Mesendoderm (in vitro differentiated cells): ENCODE results near the gene ELANE.

Source experiments
- DNase-seq: peaks from one replicate; pipeline ENCODE4 v3.0.0; 2013
- H2AK5ac ChIP-seq: 2 replicates; pipeline ENCODE4 v1.6.1; 2013; ENCODE audit warnings: low read length, inconsistent platforms
- H2BK120ac ChIP-seq: 2 replicates; pipeline ENCODE4 v1.6.1; 2013; ENCODE audit warnings: low read depth, mild to moderate bottlenecking, low read length, moderate library complexity, mixed read lengths
- H2BK15ac ChIP-seq: replicated peaks from 2 replicates; pipeline ENCODE4 v1.6.1; 2013; ENCODE audit warnings: low read depth, mild to moderate bottlenecking, moderate library complexity
- H2BK5ac ChIP-seq: 2 replicates; pipeline ENCODE4 v1.6.1; 2013; ENCODE audit warnings: low read length, inconsistent platforms
- H3K18ac ChIP-seq: 2 replicates; pipeline ENCODE4 v1.6.1; 2013; ENCODE audit warnings: mild to moderate bottlenecking, low read length, mixed read lengths
- H3K23ac ChIP-seq: one replicate; pipeline ENCODE4 v1.6.1; 2013; ENCODE audit warnings: low read length
- H3K27ac ChIP-seq: 2 replicates; pipeline ENCODE4 v1.5.1; 2013; ENCODE audit warnings: low read depth, mild to moderate bottlenecking, inconsistent platforms, low read length, moderate library complexity
- H3K27me3 ChIP-seq: 2 replicates; pipeline ENCODE4 v1.6.1; 2013; ENCODE audit warnings: low read length, control low read depth, mild to moderate bottlenecking, inconsistent platforms; ENCODE audit not compliant: insufficient read depth, poor library complexity
- H3K36me3 ChIP-seq: 2 replicates; pipeline ENCODE4 v1.6.1; 2013; ENCODE audit warnings: low read length, inconsistent platforms; ENCODE audit not compliant: control insufficient read depth, insufficient read depth
- H3K4ac ChIP-seq: one replicate; pipeline ENCODE4 v1.6.1; 2013; ENCODE audit warnings: low read depth, mild to moderate bottlenecking, low read length, moderate library complexity
- H3K4me1 ChIP-seq: 2 replicates; pipeline ENCODE4 v1.6.1; 2013; ENCODE audit warnings: low read depth, low read length, inconsistent platforms; ENCODE audit not compliant: control insufficient read depth
- H3K4me2 ChIP-seq: 2 replicates; pipeline ENCODE4 v1.6.1; 2013; ENCODE audit warnings: low read length
- H3K4me3 ChIP-seq: 2 replicates; pipeline ENCODE4 v1.5.1; 2013; ENCODE audit warnings: mild to moderate bottlenecking, low read length
- H3K56ac ChIP-seq: one replicate; pipeline ENCODE4 v1.6.1; 2013; ENCODE audit warnings: low read length
- H3K79me1 ChIP-seq: 2 replicates; pipeline ENCODE4 v1.6.1; 2013; ENCODE audit warnings: low read length, inconsistent platforms
- H3K79me2 ChIP-seq: 2 replicates; pipeline ENCODE4 v1.6.1; 2013; ENCODE audit warnings: mild to moderate bottlenecking, low read length; ENCODE audit not compliant: control insufficient read depth, insufficient read depth
- H3K9ac ChIP-seq: 2 replicates; pipeline ENCODE4 v1.6.1; 2013; ENCODE audit warnings: low read length, inconsistent platforms
- H4K5ac ChIP-seq: one replicate; pipeline ENCODE4 v1.6.1; 2013; ENCODE audit warnings: low read length
- H4K8ac ChIP-seq: one replicate; pipeline ENCODE4 v1.6.1; 2013; ENCODE audit warnings: low read depth, mild to moderate bottlenecking, control low read depth, low read length, moderate library complexity
- WGBS: extraction: QIAGEN DNeasy Blood & Tissue Kit; methylation state at CpG from one replicate; pipeline ENCODE4 v1.1.7; 2013; ENCODE audit warnings: low lambda C conversion rate, missing lambda C conversion rate; ENCODE audit not compliant: insufficient coverage; ENCODE audit errors: extremely low coverage; 5-methylcytosine and 5-hydroxymethylcytosine counted together

ELANE gene

GRCh38 chr19:825897-826644 lies 26.0 kb upstream of the ELANE start:
- WGBS = no CpG with 5 or more reads among the region's 19 CpGs
- Histone ChIP-seq H3K79me2 (no peaks in the 10 kb centered on the region), H3K4me2 (no peak overlapping the region), H3K27me3 (no peaks in the 10 kb centered on the region), H3K4me3 (no peak overlapping the region), H3K4me1 (no peaks in the 10 kb centered on the region), H3K9ac (no peak overlapping the region), H2BK120ac (no peak overlapping the region), H2BK15ac (no peak overlapping the region), H3K56ac (no peak overlapping the region), H4K5ac (no peak overlapping the region), H4K8ac (no peak overlapping the region), H3K4ac (no peak overlapping the region), H3K23ac (no peak overlapping the region), H3K18ac (no peak overlapping the region), H3K27ac (no peak overlapping the region), H2AK5ac (no peak overlapping the region), H2BK5ac (no peak overlapping the region), H3K36me3 (no peaks in the 10 kb centered on the region), H3K79me1 (no peaks in the 10 kb centered on the region)
- DNase-seq = no peak

- no peak for DNase-seq
- H3K36me3 ChIP-seq = no peaks in the 10 kb centered on the region
- no peak overlapping the region for H3K23ac ChIP-seq
- H3K79me1 ChIP-seq = no peaks in the 10 kb centered on the region
- no peak overlapping the region for H4K5ac ChIP-seq
- no peaks in the 10 kb centered on the region for H3K79me2 ChIP-seq
- no peak overlapping the region for H3K4me3 ChIP-seq
- H3K4ac ChIP-seq = no peak overlapping the region
- no CpG with 5 or more reads among the region's 11 CpGs for WGBS
- H2BK15ac ChIP-seq = no peak overlapping the region
- H3K27me3 ChIP-seq = no peaks in the 10 kb centered on the region
- no peak overlapping the region for H4K8ac ChIP-seq
- H3K4me2 ChIP-seq = no peak overlapping the region
- no peak overlapping the region for H3K9ac ChIP-seq
- H2AK5ac ChIP-seq = no peak overlapping the region
- H3K27ac ChIP-seq = no peak overlapping the region
- H2BK120ac ChIP-seq = no peak overlapping the region
- H3K18ac ChIP-seq = no peak overlapping the region
- H3K56ac ChIP-seq = no peak overlapping the region
- H2BK5ac ChIP-seq = no peak overlapping the region
- no peaks in the 10 kb centered on the region for H3K4me1 ChIP-seq
Measured at GRCh38 chr19:827314-827709, 24.8 kb upstream of the ELANE start.

GRCh38 chr19:827710-828321 lies 24.3 kb upstream of the ELANE start, which contains the start of gene AZU1:
Gene AZU1 (plus strand): TSS chr19:827837. CDS start chr19:827847, 10 bp downstream.
- DNase-seq = no peak
- Histone ChIP-seq H3K36me3 (no peaks in the 10 kb centered on the region), H4K5ac (no peak within 1 kb of the TSS), H3K4ac (no peak within 1 kb of the TSS), H3K23ac (no peak within 1 kb of the TSS), H2AK5ac (no peak within 1 kb of the TSS), H3K9ac (no peak within 1 kb of the TSS), H3K4me3 (no peak within 1 kb of the TSS), H4K8ac (no peak within 1 kb of the TSS), H2BK15ac (no peak within 1 kb of the TSS), H3K4me1 (no peaks in the 10 kb centered on the region), H2BK120ac (no peak within 1 kb of the TSS), H3K27ac (no peak within 1 kb of the TSS), H3K4me2 (no peak within 1 kb of the TSS), H3K18ac (no peak within 1 kb of the TSS), H3K79me1 (no peaks in the 10 kb centered on the region), H2BK5ac (no peak within 1 kb of the TSS), H3K27me3 (no peaks in the 10 kb centered on the region), H3K79me2 (no peaks in the 10 kb centered on the region), H3K56ac (no peak within 1 kb of the TSS)
- WGBS = no CpG with 5 or more reads among the region's 33 CpGs

GRCh38 chr19:829129-829758 lies 22.9 kb upstream of the ELANE start:
- WGBS = no CpG with 5 or more reads among the region's 18 CpGs
- no peak overlapping the region for H4K8ac ChIP-seq

GRCh38 chr19:831407-832369 lies 20.4 kb upstream of the ELANE start:
- no peak overlapping the region for H2BK120ac ChIP-seq
- no peak overlapping the region for H3K4me2 ChIP-seq
- no peak overlapping the region for H3K4me3 ChIP-seq
- no peak overlapping the region for H2BK5ac ChIP-seq
- H3K27me3 ChIP-seq = no peaks in the 10 kb centered on the region
- no peak for DNase-seq
- H4K5ac ChIP-seq = no peak overlapping the region
- H3K4me1 ChIP-seq = no peaks in the 10 kb centered on the region
- no peak overlapping the region for H3K56ac ChIP-seq
- H3K9ac ChIP-seq = no peak overlapping the region
- H3K18ac ChIP-seq = no peak overlapping the region
- no peaks in the 10 kb centered on the region for H3K79me2 ChIP-seq
- no peak overlapping the region for H3K27ac ChIP-seq
- no peak overlapping the region for H4K8ac ChIP-seq
- H2BK15ac ChIP-seq = no peak overlapping the region
- no CpG with 5 or more reads among the region's 38 CpGs for WGBS
- H3K79me1 ChIP-seq = no peaks in the 10 kb centered on the region
- no peak overlapping the region for H2AK5ac ChIP-seq
- H3K23ac ChIP-seq = no peak overlapping the region
- H3K36me3 ChIP-seq = no peaks in the 10 kb centered on the region
- H3K4ac ChIP-seq = no peak overlapping the region

More at GRCh38 chr19:829129-829758, 22.9 kb upstream of the ELANE start:
- no peak overlapping the region for H2BK120ac ChIP-seq
- H3K79me1 ChIP-seq = no peaks in the 10 kb centered on the region
- no peaks in the 10 kb centered on the region for H3K4me1 ChIP-seq
- DNase-seq = no peak
- no peak overlapping the region for H2BK5ac ChIP-seq
- H3K27me3 ChIP-seq = no peaks in the 10 kb centered on the region
- H2AK5ac ChIP-seq = no peak overlapping the region
- H3K23ac ChIP-seq = no peak overlapping the region
- no peak overlapping the region for H3K18ac ChIP-seq
- H3K9ac ChIP-seq = no peak overlapping the region
- no peak overlapping the region for H3K4me3 ChIP-seq
- H3K79me2 ChIP-seq = no peaks in the 10 kb centered on the region
- no peak overlapping the region for H3K56ac ChIP-seq
- no peak overlapping the region for H3K4ac ChIP-seq
- no peak overlapping the region for H3K4me2 ChIP-seq
- no peaks in the 10 kb centered on the region for H3K36me3 ChIP-seq
- H4K5ac ChIP-seq = no peak overlapping the region
- H3K27ac ChIP-seq = no peak overlapping the region
- no peak overlapping the region for H2BK15ac ChIP-seq
